ENCODE data around the gene AFF3. TPM values are rescaled to one million over a fixed set of nuclear protein-coding genes. Genes with fewer than 3 reads are reported as not detected.
A peak's percentile ranks its signal among the peaks of the same experiment; 100 is the strongest.

The AFF3 gene
- total RNA-seq, 1 donor from 2014 or later, result 44.6 TPM

- Histone ChIP-seq H3K27me3 (no peaks in the 10 kb centered on the region), H3K36me3 (no peaks in the 10 kb centered on the region), H3K4me1 (no peaks in the 10 kb centered on the region), H3K9me3 (no peaks in the 10 kb centered on the region), H3K27ac (no peak overlapping the region), H3K4me3 (no peak overlapping the region)
- no peak for TF ChIP-seq CTCF (IDR thresholded peaks at IDR 0.05)
- peak; percentile 41 for ATAC-seq
- intact Hi-C loops (cut with DNase I), result no loop called here
- DNase-seq, result no peak
These were observed 341.0 kb downstream of the AFF3 start for GRCh38 chr2:99801327-99801901.

- no peaks in the 10 kb centered on the region for H3K9me3 ChIP-seq
These were observed 344.9 kb downstream of the AFF3 start for GRCh38 chr2:99797475-99797874.

GRCh38 chr2:99794414-99794813 lies 348.0 kb downstream of the AFF3 start:
- H3K36me3 ChIP-seq, result no peaks in the 10 kb centered on the region
- H3K27me3 ChIP-seq, result no peaks in the 10 kb centered on the region
- intact Hi-C loops (cut with DNase I), result no loop called here
- H3K9me3 ChIP-seq, result no peaks in the 10 kb centered on the region
- H3K4me1 ChIP-seq, result no peaks in the 10 kb centered on the region
- DNase-seq, result no peak
- TF ChIP-seq CTCF (IDR thresholded peaks at IDR 0.05), result no peak
- no peak overlapping the region for H3K27ac ChIP-seq
- H3K4me3 ChIP-seq, result no peak overlapping the region
- ATAC-seq, result no peak

More at GRCh38 chr2:99797475-99797874, 344.9 kb downstream of the AFF3 start:
- Histone ChIP-seq H3K27me3 (no peaks in the 10 kb centered on the region), H3K4me3 (no peak overlapping the region), H3K4me1 (no peaks in the 10 kb centered on the region), H3K36me3 (no peaks in the 10 kb centered on the region), H3K27ac (no peak overlapping the region)
- no peak for TF ChIP-seq CTCF (IDR thresholded peaks at IDR 0.05)
- no peak for ATAC-seq
- no peak for DNase-seq
- intact Hi-C loops (cut with DNase I), result no loop called here

- no peak for ATAC-seq
- Histone ChIP-seq H3K4me1 (no peaks in the 10 kb centered on the region), H3K4me3 (no peak overlapping the region), H3K27ac (no peak overlapping the region), H3K27me3 (no peaks in the 10 kb centered on the region), H3K36me3 (no peaks in the 10 kb centered on the region), H3K9me3 (no peaks in the 10 kb centered on the region)
- TF ChIP-seq CTCF (IDR thresholded peaks at IDR 0.05), result no peak
- intact Hi-C loops (cut with DNase I), result no loop called here
- DNase-seq, result no peak
These were observed 349.4 kb downstream of the AFF3 start for GRCh38 chr2:99793022-99793421.

- Histone ChIP-seq H3K9me3 (no peaks in the 10 kb centered on the region), H3K4me1 (no peaks in the 10 kb centered on the region), H3K36me3 (no peaks in the 10 kb centered on the region), H3K4me3 (no peak overlapping the region), H3K27me3 (no peaks in the 10 kb centered on the region), H3K27ac (no peak overlapping the region)
- intact Hi-C loops (cut with DNase I), result no loop called here
- no peak for TF ChIP-seq CTCF (IDR thresholded peaks at IDR 0.05)
- DNase-seq (no peak), ATAC-seq (no peak)
These were observed 352.5 kb downstream of the AFF3 start for GRCh38 chr2:99789849-99790248.
